ENCODE results near the gene FIS1. TPM values are rescaled to one million over a fixed set of nuclear protein-coding genes. Genes with fewer than 3 reads are reported as not detected.
"Not testable (repeated sequence)": the region's sequence is repeated elsewhere in the genome, so short reads cannot be mapped to it uniquely, and the experiment has no call there.

FIS1 gene
- polyA plus RNA-seq, 1 donor: 133 TPM

DNA sequence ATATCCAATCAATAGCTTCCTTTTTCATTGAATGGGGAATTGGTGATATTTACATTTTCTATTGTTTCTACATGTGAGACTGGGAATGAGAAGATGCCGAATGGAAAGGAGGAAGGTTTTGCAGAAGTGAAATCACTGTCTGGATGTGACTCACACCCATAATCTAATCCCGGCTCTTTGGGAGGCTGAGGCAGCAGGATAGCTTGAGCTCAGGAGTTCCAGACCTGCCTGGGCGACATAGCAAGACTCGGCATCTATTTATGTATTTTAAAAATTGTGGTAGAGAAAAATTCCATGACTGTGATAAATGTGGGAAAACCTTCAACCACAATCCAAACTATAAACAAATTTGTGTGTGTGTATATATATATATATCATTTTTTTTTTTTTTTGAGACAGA lies 10.9 kb upstream of the FIS1 start:
- no peak for DNase-seq

DNA sequence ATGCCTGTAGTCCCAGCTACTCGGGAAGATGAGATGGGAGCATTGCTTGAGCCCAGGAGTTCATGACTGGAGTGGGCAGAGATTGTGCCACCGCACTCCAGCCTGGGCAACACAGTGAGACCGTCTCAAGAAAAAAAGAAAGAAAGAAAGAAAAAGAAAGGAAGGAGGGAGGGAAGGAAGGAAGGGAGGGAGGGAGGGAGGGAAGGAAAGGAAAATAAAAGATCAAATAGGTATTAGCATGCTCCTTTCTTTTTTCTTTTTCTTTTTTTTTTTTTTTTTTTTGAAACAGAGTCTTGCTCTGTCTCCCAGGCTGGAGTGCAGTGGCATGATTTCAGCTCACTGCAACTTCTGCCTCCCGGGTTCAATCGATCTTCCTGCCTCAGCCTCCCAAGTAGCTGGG lies 8.3 kb upstream of the FIS1 start:
- not testable (repeated sequence) for DNase-seq

DNA sequence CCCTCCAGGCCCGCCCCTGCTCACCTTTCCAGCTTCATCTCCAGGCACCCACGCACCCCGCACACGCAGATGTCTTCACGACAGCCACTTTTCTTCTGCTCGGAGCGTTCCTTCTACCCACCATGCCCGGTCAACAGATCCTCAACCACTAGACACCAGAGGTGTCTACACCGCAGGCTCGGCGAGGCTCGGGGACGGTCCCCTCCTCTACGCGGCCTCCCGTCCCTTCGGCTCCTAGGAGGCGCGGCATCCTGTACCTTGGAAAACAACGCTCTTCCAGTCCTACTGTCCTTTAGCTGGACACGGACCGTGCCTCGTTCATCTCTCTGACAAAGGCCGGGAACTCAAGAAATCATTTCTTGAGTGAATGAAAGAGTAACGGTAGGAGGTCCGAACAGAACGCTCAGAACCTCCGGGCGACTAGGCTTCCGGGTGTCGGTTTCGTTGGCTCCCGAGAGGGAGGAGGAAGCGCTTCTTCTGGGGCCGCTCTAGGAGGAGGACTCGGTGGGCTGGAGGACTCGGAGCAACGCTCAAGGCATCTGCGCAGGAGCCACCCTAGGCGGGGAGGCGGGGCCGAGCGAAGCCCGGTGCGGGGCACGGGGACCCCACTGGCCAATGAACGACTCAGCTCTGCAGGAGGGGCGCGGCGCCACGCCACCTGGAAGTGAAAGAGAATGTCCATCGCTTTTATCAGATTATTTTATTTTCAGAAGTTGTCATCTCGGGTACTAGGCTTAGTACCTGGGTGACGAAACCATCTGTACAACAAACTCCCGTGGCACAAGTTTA lies 7.2 kb upstream of the FIS1 start:
- DNase-seq: peak; percentile 98

DNA sequence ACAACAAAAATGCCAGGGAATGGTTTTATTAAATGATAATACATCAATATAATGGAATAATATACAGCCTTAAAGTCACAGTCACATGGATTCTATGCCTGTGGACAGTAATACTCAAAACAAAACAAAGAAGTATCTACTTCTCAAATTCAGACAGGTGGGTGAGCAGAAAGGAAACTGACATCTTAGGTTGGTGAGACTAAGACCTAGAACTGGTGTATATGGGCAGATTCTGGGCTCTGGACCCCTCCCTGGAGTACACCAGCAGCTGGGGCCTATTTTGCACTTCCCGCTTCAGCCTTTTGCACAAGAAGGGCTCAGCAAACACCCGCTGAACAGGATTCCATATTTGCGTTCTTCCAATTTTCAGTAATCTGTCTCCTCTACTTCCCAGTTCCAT lies 5.4 kb upstream of the FIS1 start:
- no peak for DNase-seq

DNA sequence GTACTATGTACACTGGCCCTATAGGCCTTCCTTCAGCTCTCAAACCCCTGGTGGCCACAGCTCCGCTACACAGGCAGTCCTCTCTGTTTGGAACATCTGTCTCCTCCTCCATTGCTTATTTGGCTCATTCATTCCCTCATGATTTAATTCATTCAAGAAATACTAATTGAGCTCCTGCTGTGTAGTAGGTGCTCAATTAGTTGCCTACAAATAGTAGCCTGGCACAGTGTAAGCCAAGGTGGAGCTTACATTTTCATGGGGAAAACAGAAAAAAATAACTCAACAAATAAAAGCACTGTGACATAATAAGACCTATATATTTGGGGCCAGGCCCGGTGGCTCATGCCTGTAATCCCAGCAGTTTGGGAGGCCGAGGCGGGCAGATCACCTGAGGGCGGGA lies 3.4 kb upstream of the FIS1 start:
- no peak for DNase-seq

DNA sequence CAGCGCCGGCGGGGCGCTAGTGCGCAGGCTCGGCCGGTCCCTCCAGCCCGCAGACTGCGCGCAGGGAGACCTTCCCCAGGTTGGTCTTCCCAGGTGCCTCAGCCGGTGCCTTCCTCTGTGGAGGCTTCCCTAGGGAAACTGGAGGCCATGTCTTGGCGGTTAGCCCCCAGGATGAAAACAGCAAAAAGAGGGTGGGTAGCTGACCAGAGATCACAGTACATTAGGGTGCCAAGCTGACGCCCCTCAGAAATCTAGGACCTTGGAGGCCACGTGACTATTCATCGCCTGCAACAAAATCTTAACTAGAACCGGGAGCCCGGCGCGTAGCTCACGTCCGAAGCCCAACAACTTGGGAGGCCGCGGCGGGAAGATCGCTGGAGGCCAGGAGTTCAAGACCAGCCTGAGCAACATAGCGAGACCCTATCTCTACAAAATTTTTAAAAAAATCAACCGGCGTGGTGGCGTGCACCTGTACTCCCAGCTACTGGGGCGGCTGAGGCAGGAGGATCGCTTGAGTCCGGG lies 327 bp upstream of the FIS1 start:
- no peak for DNase-seq

DNA sequence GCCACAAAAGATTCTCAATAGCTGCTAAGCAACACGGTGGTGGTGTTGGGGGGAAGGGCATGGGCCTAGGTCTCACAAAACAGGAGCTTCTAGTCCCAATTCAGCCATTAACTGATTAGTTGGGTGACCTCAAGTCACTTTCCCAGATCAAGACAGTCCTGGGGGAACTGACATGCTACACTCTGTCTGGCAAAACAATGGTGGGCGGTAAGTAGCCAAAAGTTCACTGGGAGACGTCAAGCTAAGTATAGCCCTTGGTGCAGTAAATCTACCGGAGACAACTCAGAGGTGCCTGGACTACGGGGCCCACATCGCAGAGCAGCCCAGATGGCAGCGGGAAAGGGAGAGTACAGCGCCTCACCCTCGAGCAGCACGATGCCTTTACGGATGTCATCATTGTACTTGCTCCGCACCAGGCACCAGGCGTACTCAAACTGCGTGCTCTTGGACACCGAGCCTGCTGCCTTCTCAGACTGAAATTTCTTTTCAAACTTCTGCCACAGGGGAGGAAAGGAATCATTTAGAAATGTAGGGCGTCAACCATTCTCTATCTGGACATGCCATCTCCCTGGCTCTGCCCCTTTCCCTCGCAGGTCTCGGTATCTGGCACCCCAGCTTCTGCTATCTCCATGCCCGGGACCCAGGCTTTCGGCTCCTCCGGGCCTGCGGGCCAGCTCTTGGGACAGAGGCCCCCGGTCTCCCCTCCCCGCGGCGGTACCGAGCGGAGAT lies 1.1 kb downstream of the FIS1 start:
- DNase-seq: no peak

DNA sequence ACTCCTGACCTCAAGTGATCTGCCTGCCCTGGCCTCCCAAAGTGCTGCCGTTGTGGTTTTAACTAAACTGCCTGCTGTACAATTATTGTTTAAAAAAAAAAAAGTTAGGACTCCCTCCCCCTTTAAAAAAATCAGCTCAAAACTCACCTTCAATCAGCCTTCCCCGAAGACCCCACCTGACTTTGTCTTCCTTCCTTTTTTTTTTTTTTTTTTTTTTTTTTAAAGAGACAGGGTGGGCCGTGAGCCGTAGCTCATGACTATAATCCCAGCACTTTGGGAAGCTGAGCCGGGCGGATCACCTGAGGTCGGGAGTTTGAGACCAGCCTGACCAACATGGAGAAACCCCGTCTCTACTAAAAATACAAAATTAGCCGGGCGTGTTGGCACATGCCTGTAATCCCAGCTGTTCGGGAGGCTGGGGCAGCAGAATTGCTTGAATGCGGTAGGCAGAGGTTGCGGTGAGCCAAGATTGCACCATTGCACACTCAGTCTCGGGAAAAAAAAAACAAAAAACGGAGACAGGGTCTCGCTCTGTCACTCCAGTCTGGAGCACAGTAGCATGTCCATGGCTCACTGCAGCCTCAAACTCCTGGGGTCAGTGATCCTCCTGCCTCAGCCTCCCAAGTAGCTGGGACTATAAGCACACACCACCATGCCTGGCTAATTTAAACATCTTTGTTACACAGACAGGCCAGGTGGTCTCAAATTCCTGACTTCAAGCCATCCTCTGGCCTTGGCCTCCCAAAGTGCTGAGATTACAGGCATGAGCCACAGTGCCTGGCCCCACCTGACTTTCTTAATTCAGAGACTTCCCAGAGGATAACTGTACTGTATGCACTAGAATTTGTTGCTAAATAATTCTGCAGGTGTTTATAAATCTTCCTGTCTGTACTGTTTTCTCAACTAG lies 3.2 kb downstream of the FIS1 start:
- no peak for DNase-seq

DNA sequence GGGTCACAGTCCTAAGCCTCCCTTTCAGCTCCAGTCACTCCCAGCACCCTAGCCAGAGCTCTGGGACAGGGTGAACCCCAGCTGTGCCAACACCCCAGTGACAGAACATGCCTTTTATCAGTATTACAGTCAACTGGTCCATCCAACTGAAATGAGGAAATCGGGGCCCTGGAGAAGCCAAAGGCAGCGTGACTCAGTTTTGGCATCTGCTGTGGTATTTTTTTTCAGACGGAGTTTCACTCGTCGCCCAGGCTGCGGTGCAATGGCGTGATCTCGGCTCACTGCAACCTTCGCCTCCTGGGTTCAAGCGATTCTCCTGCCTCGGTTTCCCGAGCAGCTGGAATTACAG lies 3.9 kb downstream of the FIS1 start:
- DNase-seq: no peak

DNA sequence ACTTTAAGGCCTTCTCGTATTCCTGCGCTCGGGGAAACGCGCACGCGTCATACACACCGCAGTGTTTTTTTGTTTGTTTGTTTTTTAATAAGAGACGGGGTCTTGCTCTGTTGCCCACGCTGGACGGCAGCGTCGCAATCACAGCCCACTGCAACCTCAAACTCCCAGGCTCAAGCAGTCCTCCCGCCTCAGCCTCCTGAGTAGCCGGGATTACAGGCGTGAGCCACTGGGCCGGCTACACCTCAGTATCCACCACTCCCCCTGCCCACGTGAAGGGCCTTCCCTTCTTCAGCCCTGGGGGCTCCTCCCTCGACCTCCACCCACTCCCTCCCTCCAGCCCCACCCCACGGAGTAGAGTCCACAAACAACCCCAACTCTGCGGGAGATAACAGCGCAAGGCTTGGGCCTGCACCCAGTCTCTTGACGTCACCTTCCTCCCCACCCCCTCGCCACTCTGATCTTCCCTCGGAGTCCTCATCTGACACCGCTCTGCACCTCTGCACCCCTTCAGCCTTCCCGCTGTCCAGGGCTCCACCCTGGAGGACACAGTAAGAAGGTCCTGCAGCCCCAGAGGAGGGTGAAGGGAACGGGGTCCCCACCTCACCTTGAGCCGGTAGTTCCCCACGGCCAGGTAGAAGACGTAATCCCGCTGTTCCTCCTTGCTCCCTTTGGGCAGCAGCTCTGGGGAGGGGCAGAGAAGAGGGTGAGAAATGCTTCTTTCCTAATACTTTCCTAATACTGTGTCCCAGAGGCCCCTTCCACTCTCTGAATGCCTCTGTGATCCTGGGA lies 4.5 kb downstream of the FIS1 start:
- no peak for DNase-seq

DNA sequence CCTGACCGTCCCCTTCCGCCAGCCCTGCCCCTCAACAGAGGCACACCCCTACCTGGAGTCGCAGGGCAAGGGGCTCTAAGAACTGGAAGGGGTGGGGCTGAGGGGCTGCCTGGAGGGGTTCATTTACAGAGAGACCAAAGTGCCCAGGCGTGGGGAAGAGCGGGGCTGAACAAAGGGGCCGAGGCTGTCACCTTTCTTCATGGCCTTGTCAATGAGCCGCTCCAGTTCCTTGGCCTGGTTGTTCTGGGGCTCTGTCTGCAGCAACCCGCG lies 5.0 kb downstream of the FIS1 start:
- DNase-seq: no peak

DNA sequence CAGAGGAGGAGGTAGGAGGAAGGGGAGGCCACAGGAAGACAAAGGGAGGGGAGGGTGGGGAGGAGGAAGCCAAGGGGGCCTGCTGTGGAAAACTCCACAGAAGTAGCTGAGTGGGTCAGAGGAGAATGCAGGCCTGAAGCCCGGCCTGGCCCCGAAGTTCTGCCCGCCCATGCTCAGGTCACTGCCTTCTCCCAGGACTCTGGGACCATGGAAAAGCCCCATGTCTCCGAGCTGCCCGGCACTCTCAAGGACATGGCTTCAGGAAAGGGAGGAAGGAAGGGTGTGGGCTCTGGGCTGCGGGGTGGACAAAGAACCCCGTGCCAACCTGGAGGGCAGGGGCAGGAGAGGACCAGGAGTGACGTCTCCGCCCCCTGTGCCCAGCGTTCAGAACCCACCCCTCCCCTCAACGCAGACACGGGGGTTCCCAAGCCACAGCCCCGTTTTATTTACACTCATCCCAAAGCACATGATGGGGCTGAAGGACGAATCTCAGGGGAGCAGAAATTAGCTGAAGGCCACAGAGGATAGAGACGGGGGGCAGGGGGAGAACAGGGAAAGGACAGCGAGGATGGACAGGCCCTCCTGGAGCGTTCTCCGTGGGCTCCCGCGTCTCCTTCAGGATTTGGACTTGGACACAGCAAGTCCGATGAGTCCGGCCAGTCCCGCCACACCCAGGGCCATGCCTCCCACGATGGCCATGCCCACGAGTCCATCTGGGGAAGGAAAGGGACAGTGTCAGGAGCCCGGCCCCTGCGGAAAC lies 5.5 kb downstream of the FIS1 start:
- DNase-seq: no peak

DNA sequence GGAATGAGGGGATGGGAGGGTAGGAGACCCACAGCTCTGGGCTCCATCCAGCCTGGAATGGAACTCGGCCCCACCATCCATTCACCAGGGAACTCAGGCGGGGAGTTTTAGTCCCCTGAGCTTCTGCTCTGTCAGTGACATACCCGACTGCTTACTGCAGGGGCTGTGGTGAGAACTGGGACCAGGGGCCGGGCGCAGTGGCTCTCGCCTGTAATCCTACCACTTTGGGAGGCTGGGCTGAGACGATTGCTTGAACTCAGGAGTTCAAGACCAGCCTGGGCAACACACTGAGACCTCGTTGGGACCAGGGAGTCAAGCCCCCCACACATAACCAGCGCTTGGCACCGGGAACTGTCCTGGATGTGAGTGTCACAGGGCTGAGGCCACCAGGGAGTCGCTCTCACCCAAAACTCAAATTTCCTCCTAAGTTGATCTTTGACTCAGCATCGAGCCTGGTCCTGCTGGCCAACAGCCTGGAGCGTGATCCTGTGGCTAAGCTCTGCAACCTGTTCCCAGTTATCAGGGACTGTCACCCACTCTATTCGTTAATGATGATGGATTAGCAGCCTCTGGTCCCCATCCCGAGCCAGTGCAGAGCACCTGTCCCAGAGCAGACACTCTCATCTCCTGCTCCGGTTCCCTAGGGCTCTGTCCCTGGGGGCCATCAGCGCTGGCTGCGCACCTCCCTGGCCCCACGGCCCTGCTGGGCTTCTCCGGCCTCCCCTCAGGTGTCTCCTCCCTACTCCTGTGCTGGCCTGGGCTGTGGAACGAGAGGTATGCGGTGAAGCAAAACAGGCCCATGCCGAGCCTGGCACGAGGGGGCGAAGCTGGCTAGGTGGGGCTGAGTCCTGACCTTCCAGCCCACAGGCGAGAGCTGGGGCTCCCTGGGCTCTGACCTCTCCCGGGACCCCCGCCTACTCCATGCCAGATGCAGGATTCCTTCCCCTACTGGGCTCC lies 6.4 kb downstream of the FIS1 start:
- no peak for DNase-seq

DNA sequence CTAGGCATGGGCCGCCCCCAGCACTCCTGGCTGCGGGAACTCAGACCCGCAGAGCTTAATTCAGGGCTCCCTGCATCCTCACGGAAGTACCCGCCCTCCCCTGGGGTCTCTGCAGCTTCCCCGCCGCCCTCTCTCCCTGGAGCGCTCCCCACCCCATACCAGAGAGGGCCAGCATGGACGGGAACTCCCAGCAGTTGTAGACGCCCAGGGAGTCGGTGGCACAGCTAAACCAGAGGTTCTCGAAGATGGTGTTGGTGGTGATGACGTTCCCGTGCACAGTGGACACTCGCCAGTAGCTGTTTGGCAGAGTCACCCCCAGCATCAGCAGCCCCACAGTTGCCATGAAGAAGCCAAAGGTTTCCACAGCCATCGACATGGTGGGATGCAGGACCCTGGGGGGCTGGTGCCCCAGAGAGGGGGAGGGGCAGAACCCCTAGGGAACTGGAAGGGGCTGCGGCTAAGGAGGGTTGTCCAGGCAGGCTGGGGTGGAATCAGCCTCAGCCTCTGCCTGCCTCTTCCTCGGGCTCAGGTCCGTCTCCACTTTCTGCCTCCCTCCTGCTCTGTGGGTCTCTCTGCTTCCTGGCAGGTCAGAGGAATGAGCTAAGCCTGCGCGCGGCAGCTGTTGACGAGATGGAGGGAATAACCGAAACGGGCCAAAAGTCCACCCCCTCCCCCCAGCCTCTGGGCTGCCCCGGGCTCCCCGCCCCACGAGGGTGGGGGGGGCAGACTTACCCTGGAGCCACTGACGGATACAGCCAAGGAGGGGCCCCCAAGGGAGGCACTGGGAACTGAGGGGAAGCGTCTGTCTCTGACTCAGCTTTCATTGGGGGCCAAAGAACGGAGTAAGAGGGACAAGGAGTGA lies 7.4 kb downstream of the FIS1 start, which contains the start of gene CLDN15:
Gene CLDN15, minus strand, starts transcription at position 597 of the 862 bp plus-strand sequence. Its CDS starts 221 bp downstream, at position 376.
- DNase-seq: peak; percentile 71

DNA sequence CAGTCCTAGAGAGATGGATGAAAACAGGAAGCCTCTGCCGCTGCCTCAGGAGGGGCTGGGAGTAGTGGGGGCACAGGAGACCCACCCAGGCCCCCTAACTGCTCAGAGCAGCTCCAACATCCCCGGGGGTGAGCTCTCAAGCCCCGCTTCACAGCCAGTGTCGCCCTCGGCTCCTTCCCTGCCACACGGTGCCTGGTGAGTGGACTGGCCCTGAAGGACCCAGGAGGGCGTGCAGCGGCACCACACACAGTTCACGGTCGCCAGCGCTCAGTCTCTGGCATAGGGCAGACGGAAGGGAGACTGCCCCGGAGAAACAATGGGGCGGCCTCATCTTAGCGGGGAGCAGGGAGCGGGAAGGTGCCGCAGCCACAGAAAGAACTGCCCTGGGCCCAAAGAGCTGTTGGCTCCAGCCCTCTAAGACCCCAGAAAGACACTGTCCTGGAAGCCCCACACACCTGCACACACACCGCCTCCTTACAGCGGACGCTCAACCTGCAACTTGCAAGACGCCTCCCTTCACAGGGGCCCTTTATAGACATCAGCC lies 8.5 kb downstream of the FIS1 start:
- DNase-seq: no peak

DNA sequence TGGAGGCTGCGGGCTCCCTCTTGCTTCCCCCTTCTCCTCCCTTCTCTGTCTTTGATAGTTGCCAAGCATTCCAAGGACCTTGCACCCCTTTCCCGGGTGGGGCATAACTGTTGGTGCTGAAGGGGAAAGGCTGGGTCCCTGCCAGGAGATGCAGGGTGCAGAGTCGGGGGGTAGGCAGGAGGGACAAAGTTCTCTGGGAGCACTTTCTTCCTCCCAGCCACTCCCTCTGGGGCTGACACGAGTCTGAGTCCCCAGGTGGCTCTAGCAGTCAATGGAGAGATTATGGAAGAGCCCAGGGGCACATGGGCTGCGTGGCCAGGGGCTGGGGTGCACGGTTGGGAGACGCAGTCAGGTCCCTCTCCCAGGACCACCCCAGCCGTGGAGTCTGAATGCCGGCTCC lies 9.4 kb downstream of the FIS1 start:
- no peak for DNase-seq

DNA sequence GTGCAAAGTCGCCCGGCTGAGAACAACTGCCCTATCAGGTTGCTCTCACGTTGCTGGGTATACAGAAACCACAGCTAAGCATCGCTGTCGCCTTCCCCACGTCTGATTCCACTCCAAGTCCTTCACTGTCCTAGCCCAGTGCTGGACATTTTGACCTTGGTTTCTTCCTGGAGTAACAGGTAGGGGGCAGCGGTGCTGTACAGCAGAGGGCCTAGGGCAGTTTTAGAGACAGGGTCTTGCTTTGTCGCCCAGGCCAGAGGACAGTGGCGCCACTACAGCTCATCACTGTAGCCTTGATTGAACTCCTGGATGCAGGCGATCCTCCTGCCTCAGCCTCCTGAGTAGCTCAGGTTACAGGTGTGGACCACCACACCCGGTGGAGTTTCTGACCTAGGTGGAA lies 9.8 kb downstream of the FIS1 start:
- DNase-seq: no peak

DNA sequence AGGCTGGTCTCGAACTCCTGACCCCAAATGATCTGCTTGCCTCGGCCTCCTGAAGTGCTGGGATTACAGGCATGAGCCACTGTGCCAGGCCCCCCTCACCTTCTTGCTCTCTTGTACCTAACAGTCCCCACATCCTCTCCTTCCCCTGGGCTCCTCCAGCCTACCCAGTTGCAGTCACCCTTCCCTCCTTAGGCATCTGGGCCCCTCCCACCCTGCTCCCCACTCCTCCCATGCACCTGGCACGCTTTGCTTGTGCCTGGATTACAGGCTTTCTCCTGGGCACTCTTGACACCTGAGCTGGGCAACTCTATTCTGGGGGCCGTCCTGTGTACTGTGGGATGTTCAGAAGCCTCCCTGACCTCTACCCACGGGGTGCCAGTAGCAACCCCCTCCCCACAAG lies 10.2 kb downstream of the FIS1 start:
- DNase-seq: no peak
